GM23248 (cell line): ENCODE measurements around the gene TCL1A. TPM values are rescaled to one million over a fixed set of nuclear protein-coding genes. Genes with fewer than 3 reads are reported as not detected.

Source experiments
- DNase-seq: peaks from one replicate; pipeline ENCODE4 v3.0.0-alpha.2; 2015
- H2AFZ ChIP-seq: fragments of 200-600 bp; sonication (generic); 2 replicates; pipeline ENCODE4 v1.6.1; 2016; ENCODE audit warnings: antibody characterized with exemption
- H3F3A ChIP-seq: fragments of 200-600 bp; sonication (generic); 2 replicates; pipeline ENCODE4 v1.6.1; 2016; ENCODE audit warnings: mild to moderate bottlenecking, antibody characterized with exemption, mixed run types; ENCODE audit not compliant: insufficient read depth
- H3K27ac ChIP-seq: fragments of 200-600 bp; sonication (generic); 2 replicates; pipeline ENCODE4 v1.5.1; 2016; ENCODE audit warnings: mild to moderate bottlenecking
- H3K27me3 ChIP-seq: fragments of 200-600 bp; sonication (generic); replicated peaks from 2 replicates; pipeline ENCODE4 v1.6.1; 2016; ENCODE audit warnings: mild to moderate bottlenecking; ENCODE audit not compliant: insufficient read depth
- H3K36me3 ChIP-seq: fragments of 200-600 bp; sonication (generic); 2 replicates; pipeline ENCODE4 v1.6.1; 2016; ENCODE audit warnings: low read depth, mild to moderate bottlenecking
- H3K4me1 ChIP-seq: fragments of 200-600 bp; sonication (generic); 2 replicates; pipeline ENCODE4 v1.6.1; 2016; ENCODE audit warnings: mild to moderate bottlenecking; ENCODE audit not compliant: insufficient read depth
- H3K4me2 ChIP-seq: fragments of 200-600 bp; sonication (generic); one replicate; pipeline ENCODE4 v1.6.1; 2016; ENCODE audit warnings: mild to moderate bottlenecking; ENCODE audit not compliant: unreplicated experiment
- H3K4me3 ChIP-seq: fragments of 200-600 bp; sonication (generic); 2 replicates; pipeline ENCODE4 v1.5.1; 2016; ENCODE audit warnings: mild to moderate bottlenecking
- H3K79me2 ChIP-seq: fragments of 200-600 bp; sonication (generic); 2 replicates; pipeline ENCODE4 v1.6.1; 2016; ENCODE audit warnings: mild to moderate bottlenecking; ENCODE audit not compliant: insufficient read depth
- H3K9ac ChIP-seq: fragments of 200-600 bp; sonication (generic); 2 replicates; pipeline ENCODE4 v1.6.1; 2016; ENCODE audit warnings: mild to moderate bottlenecking
- H3K9me2 ChIP-seq: fragments of 200-600 bp; sonication (generic); 2 replicates; pipeline ENCODE4 v1.6.1; 2016; ENCODE audit warnings: mixed run types, mild to moderate bottlenecking, moderate library complexity; ENCODE audit not compliant: insufficient read depth
- H3K9me3 ChIP-seq: fragments of 200-600 bp; sonication (generic); one replicate; pipeline ENCODE4 v1.6.1; 2017; ENCODE audit warnings: low read depth
- H4K20me1 ChIP-seq: fragments of 200-600 bp; sonication (generic); 2 replicates; pipeline ENCODE4 v1.6.0; 2016; ENCODE audit not compliant: insufficient read depth
- EZH2 ChIP-seq: fragments of 200-600 bp; sonication (generic); IDR thresholded peaks from 2 replicates; pipeline ENCODE4 v1.6.1; 2018; ENCODE audit warnings: antibody characterized with exemption, mild to moderate bottlenecking; ENCODE audit not compliant: insufficient read depth, poor library complexity, severe bottlenecking
- EZH2phosphoT487 ChIP-seq: fragments of 200-600 bp; sonication (generic); IDR thresholded peaks from 2 replicates; pipeline ENCODE4 v1.6.1; 2018; ENCODE audit warnings: antibody characterized with exemption, moderate library complexity, mild to moderate bottlenecking, low read depth; ENCODE audit not compliant: insufficient read depth
- WGBS, 2 experiments: methylation state at CpG; one replicate each; pipeline ENCODE4 v1.1.6; 2015 to 2017; ENCODE audit warnings: low lambda C conversion rate in 2 of 2, low coverage in 1 of 2; ENCODE audit errors: missing lambda C conversion rate in 2 of 2; 5-methylcytosine and 5-hydroxymethylcytosine counted together
- in situ Hi-C: fragments of 300-500 bp; cut with MboI; formaldehyde crosslinking; loops from 2 replicates; pipeline ENCODE4 v1.15.0; 2020
- polyA plus RNA-seq: library from polyadenylated mRNA; unstranded; fragments of >200 nt; fragmentation: Nextera tagmentation; extraction: Ambion mirVana; gene quantifications from 2 replicates; pipeline ENCODE4 v1.2.1, GENCODE V29; 2016
- total RNA-seq: library from RNA; depleted of rRNA; stranded (reverse); fragments of >200 nt; shearing (Covaris generic); gene quantifications from 2 replicates; pipeline ENCODE4 v1.2.3, GENCODE V29; 2014

Gene TCL1A
- total and polyA plus RNA-seq, 2 experiments from 2014 or later = not detected

DNA sequence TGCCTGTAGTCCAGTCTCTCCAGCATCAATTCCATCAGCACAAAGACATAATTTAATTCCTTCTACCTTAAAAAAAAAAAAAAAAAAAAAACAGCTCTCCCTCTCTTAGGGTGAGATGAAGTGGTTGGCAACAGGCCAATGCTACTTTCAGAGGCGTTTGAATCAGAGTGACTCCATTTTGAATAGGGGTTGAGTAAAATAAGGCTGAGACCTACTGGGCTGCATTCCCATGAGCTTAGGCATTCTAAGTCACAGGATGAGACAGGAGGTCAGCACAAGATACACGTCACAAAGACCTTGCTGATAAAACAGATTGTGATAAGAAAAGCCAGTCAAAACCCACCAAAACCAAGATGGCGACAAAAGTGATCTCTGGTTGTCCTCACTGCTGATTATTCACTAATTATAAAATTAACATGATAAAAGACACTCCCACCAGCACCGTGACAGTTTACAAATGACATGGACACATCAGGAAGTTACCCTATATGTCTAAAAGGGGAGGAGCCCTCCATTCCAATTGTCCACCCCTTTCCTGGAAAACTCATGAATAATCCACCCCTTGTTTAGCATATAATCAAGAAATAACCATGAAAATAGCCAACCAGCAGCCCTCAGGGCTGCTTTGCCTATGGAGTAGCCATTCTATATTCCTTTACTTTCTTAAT, 34.6 kb downstream of the TCL1A start:
- DNase-seq = no peak
- H4K20me1 ChIP-seq = no peaks in the 10 kb centered on the region
- no peaks in the 10 kb centered on the region for H3K79me2 ChIP-seq
- H3K4me2 ChIP-seq = no peak overlapping the region
- no peaks in the 10 kb centered on the region for H3K27me3 ChIP-seq
- no peaks in the 10 kb centered on the region for H3K36me3 ChIP-seq
- H2AFZ ChIP-seq = no peak overlapping the region
- H3F3A ChIP-seq = no peaks in the 10 kb centered on the region
- no peaks in the 10 kb centered on the region for H3K4me1 ChIP-seq
- 55 to 56% methylated on average over 4 of the region's 4 CpGs for WGBS, 2 experiments
- no peaks in the 10 kb centered on the region for H3K9me2 ChIP-seq
- H3K4me3 ChIP-seq = no peak overlapping the region
- no peak overlapping the region for H3K9ac ChIP-seq
- H3K27ac ChIP-seq = no peak overlapping the region
- in situ Hi-C loops = no loop called here
- no peaks in the 10 kb centered on the region for H3K9me3 ChIP-seq
- no peak for TF ChIP-seq EZH2
- TF ChIP-seq EZH2phosphoT487 = no peak

DNA sequence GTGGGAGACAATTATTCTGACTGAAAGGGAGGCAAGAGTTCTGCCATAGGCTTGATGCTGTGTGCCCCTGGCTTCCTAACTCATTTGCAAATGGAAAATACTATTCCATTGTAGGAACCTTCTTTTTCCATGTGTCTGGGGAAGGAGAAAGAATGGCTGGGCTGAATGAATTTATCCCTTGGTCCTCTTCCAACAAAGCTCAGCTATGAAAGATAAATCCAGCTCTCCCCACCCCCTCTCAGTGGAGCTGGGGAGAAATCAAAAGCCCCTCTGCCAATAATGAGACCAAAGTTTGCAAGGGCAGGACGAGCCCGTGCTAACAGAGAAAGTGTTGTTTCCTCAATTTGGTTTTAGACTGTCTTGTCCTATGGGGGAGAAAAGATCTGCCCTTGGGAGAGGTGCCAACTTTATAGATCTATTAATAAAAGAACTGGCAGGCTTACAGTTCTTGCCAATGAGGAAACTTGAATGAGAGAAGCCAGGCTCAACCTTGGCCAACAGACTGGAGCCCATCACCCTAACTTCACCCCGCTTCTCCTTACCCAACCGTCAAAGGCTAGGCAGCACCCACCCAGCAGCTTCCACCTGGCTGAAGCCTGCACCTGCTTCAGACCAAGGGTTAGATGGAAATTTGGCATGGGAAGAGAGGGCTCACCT, 36.6 kb downstream of the TCL1A start:
- Histone ChIP-seq H3K4me2 (no peak overlapping the region), H3K9me3 (no peaks in the 10 kb centered on the region), H3F3A (no peaks in the 10 kb centered on the region), H4K20me1 (no peaks in the 10 kb centered on the region), H3K4me3 (no peak overlapping the region), H3K79me2 (no peaks in the 10 kb centered on the region), H3K36me3 (no peaks in the 10 kb centered on the region), H3K9ac (no peak overlapping the region), H2AFZ (no peak overlapping the region), H3K4me1 (no peaks in the 10 kb centered on the region), H3K27me3 (no peaks in the 10 kb centered on the region), H3K9me2 (no peaks in the 10 kb centered on the region), H3K27ac (no peak overlapping the region)
- WGBS, 2 experiments = 51 to 53% methylated on average over 4 of the region's 4 CpGs
- DNase-seq = no peak
- in situ Hi-C loops = no loop called here
- TF ChIP-seq EZH2phosphoT487 (no peak), EZH2 (no peak)

DNA sequence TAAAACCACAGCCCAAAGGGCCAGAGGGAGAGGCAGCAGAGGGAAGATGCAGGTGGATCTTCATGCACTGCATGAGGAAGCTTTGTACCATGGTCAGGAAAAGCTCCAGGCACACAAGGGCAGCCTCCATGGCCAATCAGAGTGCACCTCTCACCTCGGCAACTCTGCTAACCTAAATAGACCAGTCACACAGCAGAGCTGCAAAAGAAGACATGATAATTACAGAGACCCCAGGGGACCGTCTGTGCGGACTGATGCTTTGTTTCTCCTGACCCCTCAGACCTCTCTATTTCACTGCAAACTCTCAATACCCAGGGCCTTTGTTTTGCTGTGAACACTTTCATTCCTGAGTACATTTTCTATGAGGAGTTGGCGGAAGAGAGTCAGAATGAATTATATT, 38.4 kb downstream of the TCL1A start:
- Histone ChIP-seq H3K9me3 (no peaks in the 10 kb centered on the region), H3K27ac (no peak overlapping the region), H3K4me2 (no peak overlapping the region), H3K4me3 (no peak overlapping the region), H3K27me3 (no peaks in the 10 kb centered on the region), H3F3A (no peaks in the 10 kb centered on the region), H3K9ac (no peak overlapping the region), H3K36me3 (no peaks in the 10 kb centered on the region), H3K4me1 (no peaks in the 10 kb centered on the region), H2AFZ (no peak overlapping the region), H3K9me2 (no peaks in the 10 kb centered on the region), H3K79me2 (no peaks in the 10 kb centered on the region), H4K20me1 (no peaks in the 10 kb centered on the region)
- DNase-seq = no peak
- WGBS, 2 experiments = 44 to 47% methylated on average over 4 of the region's 4 CpGs
- in situ Hi-C loops = no loop called here
- TF ChIP-seq EZH2 = no peak
- TF ChIP-seq EZH2phosphoT487 = no peak

DNA sequence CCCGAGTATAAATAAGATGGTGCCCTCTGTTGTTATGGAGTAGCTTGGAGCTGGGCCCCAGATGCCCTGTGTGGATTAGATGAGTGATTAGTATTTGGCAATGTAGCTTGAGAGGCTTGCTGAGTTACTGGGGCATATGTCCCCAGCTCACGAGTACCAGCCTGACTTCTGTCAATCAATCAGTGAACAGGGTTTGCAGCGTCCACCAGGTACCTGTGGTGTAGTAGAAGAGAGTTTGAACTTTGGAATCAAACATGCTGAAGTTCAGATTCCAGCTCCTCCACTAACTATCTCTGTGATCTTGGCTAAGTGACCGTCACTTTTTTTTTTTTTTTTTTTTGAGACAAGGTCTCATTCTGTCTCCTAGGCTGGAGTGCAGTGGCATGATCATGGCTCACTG, 39.3 kb downstream of the TCL1A start:
- Histone ChIP-seq H3K27me3 (no peaks in the 10 kb centered on the region), H3K36me3 (no peaks in the 10 kb centered on the region), H3K27ac (no peak overlapping the region), H3K9me2 (no peaks in the 10 kb centered on the region), H3K9me3 (no peaks in the 10 kb centered on the region), H3K4me1 (no peaks in the 10 kb centered on the region), H3K4me3 (no peak overlapping the region), H3F3A (no peaks in the 10 kb centered on the region), H2AFZ (no peak overlapping the region), H3K4me2 (no peak overlapping the region), H3K9ac (no peak overlapping the region), H4K20me1 (no peaks in the 10 kb centered on the region), H3K79me2 (no peaks in the 10 kb centered on the region)
- 27 to 40% methylated on average over 4 of the region's 4 CpGs for WGBS, 2 experiments
- TF ChIP-seq EZH2phosphoT487 (no peak), EZH2 (no peak)
- in situ Hi-C loops = no loop called here
- DNase-seq = no peak
